GM19463 (cell line): Measurements from ENCODE around the gene RBM38.

Experiments
- ATAC-seq: cut with Tn5 transposase; IDR thresholded peaks from one replicate; pipeline ENCODE4 v1.9.1; 2021; ENCODE audit warnings: mild to moderate bottlenecking, moderate library complexity; ENCODE audit not compliant: unreplicated experiment

Gene RBM38

DNA sequence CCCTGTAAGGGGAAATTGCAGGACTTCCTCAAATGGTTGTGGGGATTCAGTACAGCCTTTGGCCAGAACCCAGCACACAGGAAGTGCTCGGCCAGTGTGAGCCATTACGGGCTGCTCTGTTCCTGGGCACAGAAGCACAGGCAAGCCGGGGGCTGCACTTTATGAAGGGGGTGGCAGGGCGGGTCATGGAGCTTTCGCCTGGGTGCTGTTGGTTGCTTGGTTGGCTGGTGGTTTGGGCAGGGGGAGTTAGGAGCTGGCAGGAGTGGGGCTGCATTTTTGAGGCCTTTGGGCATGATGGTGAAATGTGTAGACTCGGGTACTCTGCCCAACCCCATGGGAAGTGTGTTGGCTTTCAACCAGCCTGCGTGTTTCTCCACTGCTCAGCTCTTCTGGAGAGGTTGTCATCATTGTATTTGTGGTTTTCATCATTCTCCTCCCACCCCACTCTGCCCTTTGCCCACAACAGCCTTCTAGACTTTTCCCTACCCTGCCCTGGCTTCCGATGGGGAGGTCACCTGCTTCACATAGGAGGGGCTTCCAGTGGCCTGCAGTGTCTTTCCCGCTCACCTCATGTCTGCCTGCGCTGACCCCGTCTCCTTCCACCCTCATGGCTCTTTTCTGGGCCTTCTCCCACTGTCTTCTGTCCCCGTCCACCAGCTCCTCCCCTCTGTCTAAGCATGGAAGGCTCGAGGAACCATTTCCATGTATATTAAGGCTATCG is 16.1 kb upstream of the RBM38 start:
- ATAC-seq, result no peak

DNA sequence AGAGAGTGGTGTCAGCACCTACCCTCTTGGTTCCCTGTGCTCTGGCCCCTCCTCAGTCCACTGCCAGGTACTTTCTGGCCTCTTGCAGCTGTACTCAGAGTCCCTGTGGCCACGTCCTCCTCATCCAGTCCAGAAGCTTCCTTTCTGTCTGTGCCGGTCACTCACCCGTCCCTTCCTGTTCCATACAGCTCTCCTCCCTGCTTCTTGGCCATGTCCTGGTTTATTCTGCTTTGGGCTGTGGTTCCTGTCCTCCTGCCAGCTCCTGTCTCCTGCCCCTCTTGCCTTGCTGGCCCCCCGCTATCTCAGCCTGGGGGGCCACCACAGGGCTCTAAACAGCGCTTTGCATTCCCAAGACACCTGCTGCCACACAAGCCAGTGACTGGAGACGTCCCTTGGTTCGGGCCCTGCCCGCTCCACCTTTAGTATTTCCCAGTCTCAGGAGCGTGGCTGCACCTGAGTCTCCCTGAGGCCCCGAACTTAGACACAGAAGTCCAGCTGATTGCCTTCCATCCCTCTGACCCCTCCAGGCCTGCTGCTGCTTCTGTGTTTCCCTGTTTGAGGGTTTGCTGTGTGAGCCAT is 15.5 kb upstream of the RBM38 start:
- no peak for ATAC-seq

DNA sequence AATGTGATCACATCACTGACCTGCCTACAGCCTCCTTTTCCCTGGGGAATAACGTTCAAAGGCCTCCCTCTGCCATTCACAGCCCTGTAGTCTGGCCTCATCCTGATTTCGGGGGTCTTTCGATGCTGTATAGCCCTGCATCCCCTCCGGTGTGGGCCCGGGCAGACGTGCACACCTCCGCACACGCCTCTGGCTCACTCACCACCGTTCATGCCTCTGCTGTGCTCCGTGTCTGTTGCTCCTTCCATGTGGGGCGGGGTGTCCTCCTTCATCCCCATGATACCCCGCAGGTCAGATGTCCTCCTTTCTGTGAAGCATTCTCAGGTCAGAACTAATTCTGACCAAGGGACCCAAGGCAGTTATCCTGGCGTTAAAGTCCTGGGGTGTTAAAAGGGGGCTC is 13.8 kb upstream of the RBM38 start:
- no peak for ATAC-seq

DNA sequence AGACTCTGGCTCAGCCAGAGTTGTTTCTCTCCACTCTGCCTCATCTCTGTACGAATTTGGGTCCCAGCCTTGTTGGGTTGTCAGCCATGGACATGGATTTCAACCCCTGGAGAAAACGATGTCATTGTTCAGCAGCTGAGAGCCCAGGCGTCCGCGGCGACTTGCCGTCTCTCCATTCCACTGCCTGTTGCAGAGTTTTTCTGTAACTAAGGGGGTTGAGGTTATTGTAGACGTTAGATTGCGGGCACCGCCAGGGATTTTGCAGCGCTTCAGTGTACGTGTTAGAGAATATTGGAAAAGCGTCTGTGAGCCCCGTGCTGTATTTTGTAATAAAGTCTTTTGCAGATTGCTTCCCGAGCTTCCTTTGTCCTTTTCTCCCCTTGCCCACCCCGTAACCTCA is 13.1 kb upstream of the RBM38 start:
- ATAC-seq, result no peak

DNA sequence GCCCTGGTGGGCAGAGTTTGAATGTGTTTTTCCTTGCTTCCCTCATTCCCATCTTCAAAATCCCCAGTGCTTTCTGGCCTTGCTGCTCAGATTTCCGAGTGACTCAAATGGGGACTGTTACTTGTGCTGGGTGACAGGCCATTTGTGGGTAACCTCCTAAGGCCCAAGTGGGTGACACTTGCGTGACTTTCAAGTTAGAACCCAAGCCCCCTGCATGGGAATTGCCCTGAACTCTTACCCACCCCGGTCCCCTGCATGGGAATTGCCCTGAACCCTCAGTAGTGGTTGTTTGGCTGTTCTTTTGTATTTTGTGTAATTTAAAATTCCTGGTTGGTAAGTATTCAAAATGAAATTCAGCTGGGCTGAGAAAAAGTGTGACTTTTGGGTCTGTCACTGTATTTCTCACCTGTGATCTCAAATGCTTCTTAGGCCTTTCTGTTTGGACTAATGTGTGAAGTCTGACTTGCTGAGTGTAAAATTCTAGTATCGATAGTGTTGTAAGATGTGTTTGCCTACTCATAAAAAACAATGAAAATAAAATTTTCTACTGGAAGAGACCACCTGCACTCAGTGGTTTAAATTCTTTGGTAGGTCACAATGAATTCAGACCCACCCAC is 12.4 kb upstream of the RBM38 start:
- no peak for ATAC-seq

DNA sequence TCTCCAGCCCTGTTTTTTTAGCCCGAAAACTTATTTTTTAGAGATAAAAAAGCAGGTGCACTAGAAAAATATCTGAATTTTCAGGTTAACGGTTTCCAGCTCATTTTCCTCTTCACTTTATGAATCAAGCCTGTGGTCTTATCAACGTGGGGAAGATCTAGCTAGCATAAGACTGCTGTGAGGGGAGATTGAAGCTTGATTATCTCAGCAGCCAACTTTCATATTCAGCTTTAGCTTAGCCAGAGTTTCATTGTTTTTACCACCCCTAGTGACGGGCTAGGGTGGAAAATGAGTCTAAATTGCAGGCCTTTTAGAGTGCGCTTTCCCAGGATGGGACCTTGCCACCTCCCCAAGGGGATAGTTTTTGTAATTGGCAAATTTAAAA is 11.9 kb upstream of the RBM38 start:
- no peak for ATAC-seq

DNA sequence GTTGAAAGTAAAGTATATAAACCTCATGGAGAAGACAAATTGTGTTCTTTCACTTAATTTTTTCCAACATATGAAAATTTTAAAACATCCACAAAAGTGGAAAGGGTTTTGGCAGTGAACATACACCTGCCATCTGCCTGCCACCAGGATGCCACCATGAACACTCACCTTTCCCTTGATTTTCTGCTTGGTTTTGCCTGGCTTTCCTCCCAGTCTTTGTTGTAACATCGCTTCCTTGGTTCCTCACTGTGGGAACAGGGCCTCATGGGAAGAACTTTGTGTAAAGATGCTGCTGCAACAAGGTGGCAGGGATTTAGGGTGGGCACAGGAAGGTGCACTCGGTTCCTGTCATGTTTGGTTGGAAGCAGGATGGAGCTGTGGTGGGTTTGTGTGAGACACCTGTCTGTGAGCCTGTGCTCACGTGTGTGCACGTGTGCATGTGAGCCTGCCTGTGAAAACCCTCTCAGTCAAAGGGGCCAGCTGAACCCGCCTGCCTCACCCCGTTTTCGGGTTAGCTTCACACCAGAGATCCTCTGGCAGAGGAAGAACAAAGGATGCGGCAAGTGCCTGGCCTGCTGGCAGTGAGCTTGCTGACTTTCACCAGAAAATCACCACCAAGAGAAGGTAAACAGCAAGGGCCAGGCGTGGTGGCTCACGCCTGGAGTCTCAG is 11.0 kb upstream of the RBM38 start:
- ATAC-seq, result no peak

DNA sequence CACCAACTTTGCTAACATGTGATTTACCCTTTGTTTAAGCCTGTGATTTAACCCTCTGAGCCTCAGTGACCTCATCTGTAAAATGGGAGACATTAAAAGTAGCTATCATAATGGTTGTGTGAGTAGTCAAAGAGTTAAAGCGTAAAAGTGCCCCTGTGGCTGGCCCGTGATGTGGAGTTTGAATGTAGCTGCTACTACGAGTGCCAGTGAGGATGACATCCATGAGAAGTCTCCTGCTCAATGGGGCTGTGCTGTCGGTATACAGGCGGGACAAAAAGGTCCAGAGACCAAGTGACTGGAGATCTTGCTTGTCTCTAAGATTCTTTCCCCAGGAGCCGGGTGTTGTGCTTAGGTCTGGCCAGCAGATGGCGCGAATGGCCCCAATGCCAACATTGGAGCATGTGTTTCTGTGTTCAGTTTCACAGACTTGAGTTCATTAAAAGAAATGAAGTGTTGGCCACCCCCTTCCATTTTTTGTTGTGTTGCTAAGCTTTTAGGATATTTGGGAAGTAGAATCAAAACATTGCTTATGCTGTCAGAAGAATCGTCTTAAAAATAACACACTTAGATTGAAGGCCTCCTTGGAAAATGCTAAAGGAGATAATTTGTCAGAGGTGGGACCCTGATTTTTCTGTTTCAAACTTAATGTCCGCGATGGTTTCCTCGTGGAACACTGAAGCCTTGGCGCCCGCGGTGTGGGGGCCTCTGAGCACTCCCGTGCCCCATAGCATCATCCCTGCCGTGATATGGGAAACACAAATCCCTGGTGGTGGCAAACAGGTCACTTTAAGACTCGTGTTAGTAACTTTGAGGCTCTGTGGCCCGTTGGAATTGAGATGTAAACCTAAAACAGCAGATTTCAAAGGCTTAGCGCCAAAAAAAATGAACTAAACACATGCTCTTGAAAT is 9.3 kb upstream of the RBM38 start:
- ATAC-seq, result no peak

DNA sequence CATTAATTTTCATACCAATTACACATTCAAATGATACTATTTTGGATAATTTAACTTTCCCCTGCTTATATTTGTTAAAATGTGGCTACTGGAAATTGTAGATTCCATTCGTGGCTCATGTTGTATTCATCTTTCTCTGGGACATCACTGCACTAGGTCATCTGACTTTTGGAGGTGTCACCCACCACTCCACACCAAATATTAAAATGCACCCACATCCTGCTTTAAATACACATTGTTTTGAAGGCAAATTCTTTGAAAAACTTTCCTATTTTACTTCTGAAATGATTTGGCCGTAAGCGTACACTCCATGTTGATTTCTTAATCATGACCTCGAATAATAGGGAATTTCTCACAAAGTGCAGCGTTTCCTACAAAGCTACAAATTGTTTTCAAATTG is 8.7 kb upstream of the RBM38 start:
- ATAC-seq, result no peak

DNA sequence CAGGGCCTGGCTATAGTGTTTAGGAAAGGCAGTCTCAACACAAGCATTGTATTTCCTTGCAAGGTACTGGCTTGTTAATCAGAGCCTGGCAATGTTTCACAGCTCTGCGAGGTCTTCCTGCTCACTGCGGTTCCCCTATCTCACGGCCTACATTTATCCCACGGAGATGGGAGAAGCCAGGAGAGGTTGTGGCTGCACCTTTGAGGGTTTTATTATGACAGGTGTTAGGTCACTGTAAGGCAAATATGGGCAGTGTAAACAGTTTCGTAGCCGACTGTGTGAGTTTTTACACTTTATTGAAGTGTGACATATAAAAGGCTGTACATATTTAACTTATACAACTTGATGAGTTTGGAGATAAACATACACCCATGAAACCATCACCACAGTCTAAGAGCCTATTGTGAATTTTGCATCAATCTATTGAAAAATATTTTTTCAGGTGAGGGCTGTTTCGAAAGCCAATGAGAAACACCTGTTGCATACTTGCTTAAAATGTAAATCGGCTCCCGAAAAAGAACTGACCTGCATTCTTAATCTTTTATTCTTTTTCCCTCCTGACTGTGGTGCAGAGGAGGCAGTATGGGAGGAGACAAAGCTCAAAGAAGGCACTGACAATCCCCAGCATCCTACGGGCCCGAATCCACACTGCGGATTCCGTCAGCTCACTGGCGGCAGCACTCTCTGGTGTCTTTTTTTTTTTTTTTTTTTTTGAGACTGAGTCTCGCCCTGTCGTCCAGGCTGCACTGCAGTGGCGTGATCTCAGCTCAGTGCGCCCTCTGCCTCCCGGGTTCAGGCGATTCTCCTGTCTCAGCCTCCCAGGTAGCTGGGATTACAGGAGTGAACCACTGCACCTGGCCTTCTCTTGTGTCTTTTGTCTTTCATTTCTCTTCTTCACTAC is 7.5 kb upstream of the RBM38 start:
- ATAC-seq, result no peak

DNA sequence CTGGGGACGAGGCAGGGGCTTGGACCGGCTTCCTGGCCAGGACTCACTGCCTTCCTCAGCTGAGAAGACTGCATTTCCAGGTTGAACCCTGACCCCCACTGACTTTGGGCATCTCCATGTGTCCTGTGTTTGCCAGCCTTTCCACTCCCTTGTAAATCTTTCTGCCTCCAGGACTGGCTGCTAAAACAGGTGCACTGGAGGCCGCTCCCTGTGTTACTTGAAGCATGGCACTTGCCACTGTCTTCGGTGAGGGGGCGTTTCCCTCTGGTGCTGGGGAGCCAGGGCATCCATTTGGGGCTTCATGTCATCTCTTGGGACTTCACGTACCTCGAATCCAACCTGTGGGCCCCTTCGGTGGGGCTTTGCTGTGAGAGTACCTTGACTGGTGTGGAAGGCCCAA is 6.7 kb upstream of the RBM38 start:
- ATAC-seq, result no peak

DNA sequence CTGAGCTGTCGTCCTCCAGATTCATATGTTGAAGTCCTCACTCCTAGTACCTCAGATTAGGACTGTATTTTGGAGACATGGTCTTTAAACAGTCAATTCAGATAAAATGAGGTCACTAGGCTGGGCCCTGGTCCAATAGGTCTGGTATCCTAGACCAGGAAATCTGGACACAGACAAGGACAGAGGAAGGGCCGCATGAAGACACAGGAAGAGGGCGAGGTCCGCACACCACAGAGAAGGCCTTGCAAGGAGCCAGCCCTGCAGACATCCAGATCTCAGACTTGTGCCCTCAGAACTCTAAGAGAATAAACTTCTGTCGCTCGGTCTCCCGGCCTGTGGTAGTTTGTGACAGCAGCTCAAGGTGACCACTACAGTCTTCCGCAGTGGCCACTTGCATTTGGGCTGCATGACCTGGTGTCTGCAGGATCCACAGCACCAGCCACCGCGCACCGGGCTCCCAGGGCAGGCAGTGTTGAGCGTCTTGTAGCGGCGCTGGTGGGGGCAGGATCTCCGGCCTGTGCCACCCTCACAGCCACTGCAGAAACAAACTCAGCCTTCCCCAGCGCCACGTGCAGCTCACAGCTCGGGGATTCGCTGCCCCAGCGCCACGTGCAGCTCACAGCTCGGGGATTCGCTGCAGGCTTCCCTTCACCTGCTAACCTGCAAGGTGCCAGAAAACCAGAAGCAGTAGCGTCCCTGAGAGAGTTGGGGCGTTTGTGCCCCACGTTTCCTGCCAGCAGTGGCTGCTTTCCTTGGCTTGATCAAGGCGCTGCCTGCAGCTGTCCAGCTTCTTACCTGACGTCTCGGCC is 6.0 kb upstream of the RBM38 start:
- ATAC-seq, result no peak

DNA sequence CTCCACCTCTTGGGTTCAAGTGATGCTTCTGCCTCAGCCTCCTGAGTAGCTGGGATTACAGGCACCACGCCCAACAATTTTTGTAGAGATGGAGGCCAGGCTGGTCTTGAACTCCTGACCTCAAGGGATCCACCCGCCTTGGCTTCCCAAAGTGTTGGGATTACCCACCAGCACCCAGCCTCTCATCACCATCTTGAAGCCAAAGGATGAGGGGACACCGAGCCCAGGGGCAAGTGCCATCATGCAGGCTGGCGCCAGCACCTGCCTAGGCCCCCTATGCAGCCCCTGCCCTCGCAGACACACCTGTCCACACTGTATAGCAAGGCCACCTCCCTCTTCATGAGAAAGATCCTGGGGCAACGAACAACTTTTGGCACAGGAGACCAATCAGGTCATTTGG is 5.3 kb upstream of the RBM38 start:
- ATAC-seq, result no peak

DNA sequence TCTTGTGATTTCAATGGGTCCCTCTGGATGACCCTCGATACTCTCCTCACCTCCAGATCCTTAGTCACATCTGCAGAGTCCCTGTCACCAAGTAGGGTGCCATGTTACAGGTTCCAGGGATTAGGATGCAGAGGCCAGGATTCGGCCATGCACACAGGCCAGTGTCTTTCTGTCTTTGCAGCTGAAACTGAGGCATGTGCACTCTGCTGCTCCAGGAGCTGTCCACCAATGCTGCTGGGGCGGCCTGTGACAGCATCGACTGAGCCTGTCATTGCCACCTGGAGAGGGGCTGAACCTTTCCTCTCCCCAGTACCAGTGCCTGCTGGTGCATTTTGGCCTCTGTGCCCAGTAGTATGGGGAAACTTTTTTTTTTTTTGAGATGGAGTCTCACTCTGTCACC is 4.4 kb upstream of the RBM38 start:
- ATAC-seq, result no peak

DNA sequence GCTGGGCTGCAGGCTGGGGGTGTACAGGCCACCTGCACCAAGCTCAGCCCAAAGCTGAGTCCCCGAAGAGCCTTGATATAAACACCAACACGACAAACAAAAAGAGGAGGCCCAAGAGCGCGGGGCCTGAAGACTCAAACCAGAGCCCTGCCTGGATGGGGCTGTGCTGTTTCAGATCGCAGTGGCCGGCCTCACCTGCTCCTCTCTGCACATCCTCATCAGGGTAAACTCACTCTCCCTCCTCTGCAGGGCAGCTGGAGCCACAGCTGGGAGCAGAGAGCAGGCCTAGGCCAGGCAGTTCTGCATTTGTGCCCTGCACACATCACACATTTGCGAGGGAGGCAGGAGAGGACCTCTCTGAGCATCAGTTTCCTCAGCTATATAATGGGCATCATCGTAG is 3.7 kb upstream of the RBM38 start:
- no peak for ATAC-seq

DNA sequence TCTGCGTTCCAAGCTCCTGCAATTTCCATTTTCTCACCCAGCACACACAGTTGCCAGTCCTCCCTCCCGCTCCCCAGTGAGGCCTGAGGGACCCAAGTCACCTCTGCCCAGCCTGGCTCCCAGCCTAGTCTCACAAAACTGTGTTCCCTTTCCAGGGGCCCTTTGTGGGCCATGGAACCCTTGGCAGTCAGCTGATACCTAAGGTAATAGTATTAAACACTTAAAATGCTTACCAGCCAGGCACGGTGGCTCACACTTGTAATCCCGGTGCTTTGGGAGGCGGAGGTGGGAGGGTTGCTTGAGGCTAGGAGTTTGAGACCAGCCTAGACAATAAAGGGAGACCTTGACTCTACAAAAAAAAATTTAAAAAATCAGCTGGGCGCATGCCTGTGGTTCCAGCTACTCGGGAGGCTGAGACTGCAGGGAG is 3.2 kb upstream of the RBM38 start:
- no peak for ATAC-seq

DNA sequence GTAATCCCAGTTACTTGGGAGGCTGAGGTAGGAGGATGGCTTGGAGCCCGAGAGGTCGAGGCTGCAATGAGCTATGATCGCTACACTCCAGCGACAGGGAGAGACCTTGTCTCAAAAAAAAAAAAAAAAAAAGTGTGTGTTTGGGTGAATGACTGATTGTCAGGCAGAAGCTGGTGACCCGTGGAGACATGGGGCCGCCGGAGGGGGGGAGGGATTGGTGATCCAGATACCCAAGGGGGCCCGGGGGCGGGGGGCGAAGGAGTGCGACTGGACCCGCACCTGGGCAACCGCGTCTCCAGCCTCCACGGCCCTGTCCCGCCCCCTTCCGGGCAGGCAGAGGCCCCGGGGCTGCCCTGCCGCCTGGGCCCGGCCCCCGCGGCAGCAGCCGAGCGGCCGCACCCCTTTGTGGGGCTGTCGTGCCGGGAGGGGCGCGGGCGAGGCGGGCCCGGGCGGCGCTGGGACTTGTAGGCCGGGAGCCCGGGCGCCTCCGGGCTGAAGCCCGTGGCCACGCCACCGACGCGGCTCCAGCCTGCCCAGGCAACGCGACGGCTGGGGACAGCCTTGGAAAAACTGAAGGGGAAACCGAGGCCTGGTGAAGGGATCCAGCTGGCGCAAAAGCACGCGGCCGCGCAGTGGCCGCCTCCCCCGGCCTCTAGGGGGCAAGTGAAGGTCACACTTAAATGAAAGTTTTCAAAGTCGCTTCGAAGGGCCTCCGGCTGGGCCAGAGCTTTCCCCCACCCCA is 2.1 kb upstream of the RBM38 start:
- peak; percentile 36 for ATAC-seq
